ENCODE data around the gene NPC1. TPM values are rescaled to one million over a fixed set of nuclear protein-coding genes. Genes with fewer than 3 reads are reported as not detected.

The NPC1 gene
- total RNA-seq, 4 donors from 2014 or later, result 10.0 to 58.9 (median 41.1) TPM

- TF ChIP-seq POLR2A (IDR thresholded peaks at IDR 0.05), result no peak
- TF ChIP-seq, protein P1, sequence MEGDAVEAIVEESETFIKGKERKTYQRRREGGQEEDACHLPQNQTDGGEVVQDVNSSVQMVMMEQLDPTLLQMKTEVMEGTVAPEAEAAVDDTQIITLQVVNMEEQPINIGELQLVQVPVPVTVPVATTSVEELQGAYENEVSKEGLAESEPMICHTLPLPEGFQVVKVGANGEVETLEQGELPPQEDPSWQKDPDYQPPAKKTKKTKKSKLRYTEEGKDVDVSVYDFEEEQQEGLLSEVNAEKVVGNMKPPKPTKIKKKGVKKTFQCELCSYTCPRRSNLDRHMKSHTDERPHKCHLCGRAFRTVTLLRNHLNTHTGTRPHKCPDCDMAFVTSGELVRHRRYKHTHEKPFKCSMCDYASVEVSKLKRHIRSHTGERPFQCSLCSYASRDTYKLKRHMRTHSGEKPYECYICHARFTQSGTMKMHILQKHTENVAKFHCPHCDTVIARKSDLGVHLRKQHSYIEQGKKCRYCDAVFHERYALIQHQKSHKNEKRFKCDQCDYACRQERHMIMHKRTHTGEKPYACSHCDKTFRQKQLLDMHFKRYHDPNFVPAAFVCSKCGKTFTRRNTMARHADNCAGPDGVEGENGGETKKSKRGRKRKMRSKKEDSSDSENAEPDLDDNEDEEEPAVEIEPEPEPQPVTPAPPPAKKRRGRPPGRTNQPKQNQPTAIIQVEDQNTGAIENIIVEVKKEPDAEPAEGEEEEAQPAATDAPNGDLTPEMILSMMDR (IDR thresholded peaks at IDR 0.05), result no peak
- intact Hi-C loops (cut with DNase I; ENCODE audit: low total_unique reads), result no loop called here
- no peaks in the 10 kb centered on the region for H3K27me3 ChIP-seq
- no peak for DNase-seq
- no peaks in the 10 kb centered on the region for H3K4me1 ChIP-seq
- H3K9me3 ChIP-seq, result no peaks in the 10 kb centered on the region
- peak overlapping the region in 1 of 2 donors; percentile 3 for H3K27ac ChIP-seq
- H3K36me3 ChIP-seq, result no peaks in the 10 kb centered on the region
- no peak overlapping the region for H3K4me3 ChIP-seq
These were observed 53.5 kb downstream of the NPC1 start for GRCh38 chr18:23532848-23533247.

DNA sequence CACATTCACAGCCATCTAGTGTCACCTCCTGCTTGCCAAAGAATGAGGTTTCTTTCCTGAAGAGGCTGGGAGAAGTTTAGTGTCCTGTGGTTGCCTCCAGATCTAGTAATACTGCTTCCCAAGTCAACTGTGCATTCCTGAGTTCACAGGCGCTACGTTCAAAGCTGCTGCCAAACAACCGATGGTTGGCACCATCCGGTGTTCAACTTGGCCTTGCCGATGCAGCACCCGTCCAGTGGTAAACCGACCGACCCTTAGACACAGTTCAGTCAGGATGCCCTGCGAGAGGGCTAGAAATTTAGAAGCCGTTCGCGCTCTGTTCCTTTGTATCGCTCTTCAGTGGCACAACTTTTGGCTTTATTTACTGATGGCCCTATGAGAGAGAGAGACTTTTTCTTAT is 54.4 kb downstream of the NPC1 start:
- Histone ChIP-seq H3K9me3 (no peaks in the 10 kb centered on the region), H3K36me3 (no peaks in the 10 kb centered on the region), H3K27ac (no peak overlapping the region), H3K4me1 (no peaks in the 10 kb centered on the region), H3K27me3 (no peaks in the 10 kb centered on the region), H3K4me3 (no peak overlapping the region)
- TF ChIP-seq, protein P1 (IDR thresholded peaks at IDR 0.05), result no peak
- intact Hi-C loops (cut with DNase I; ENCODE audit: low total_unique reads), result no loop called here
- DNase-seq, result no peak

GRCh38 chr18:23530195-23530594 is 56.1 kb downstream of the NPC1 start:
- Histone ChIP-seq H3K4me1 (no peaks in the 10 kb centered on the region), H3K27me3 (no peaks in the 10 kb centered on the region), H3K4me3 (no peak overlapping the region), H3K9me3 (no peaks in the 10 kb centered on the region), H3K27ac (no peak overlapping the region), H3K36me3 (no peaks in the 10 kb centered on the region)
- DNase-seq, result no peak
- intact Hi-C loops (cut with DNase I; ENCODE audit: low total_unique reads), result no loop called here
- TF ChIP-seq, protein P1 (IDR thresholded peaks at IDR 0.05), result no peak
- no peak for TF ChIP-seq POLR2A (IDR thresholded peaks at IDR 0.05)

DNA sequence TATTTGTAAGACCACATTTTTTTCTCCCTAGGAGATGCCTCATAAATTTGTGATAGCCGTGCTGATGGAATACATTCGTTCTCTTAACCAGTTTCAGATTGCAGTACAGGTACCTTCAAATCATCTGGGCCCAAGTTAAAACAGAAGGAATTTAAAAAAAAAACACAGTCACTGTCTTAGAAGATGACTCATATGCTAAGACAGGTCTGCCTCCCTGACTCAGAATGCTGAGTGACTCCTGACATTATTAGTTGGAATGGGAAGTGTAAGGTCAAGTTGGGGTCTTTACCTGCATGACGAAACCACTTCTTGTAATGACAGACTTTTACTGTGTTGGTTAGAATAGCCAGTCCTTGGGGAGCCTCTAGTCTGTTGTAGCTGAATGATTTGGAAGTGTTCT is 56.7 kb downstream of the NPC1 start:
- Histone ChIP-seq H3K27ac (no peak overlapping the region), H3K36me3 (no peaks in the 10 kb centered on the region), H3K4me1 (no peaks in the 10 kb centered on the region), H3K9me3 (no peaks in the 10 kb centered on the region), H3K4me3 (no peak overlapping the region), H3K27me3 (no peaks in the 10 kb centered on the region)
- TF ChIP-seq, protein P1 (IDR thresholded peaks at IDR 0.05), result no peak
- TF ChIP-seq POLR2A (IDR thresholded peaks at IDR 0.05), result no peak
- no peak for DNase-seq
- intact Hi-C loops (cut with DNase I; ENCODE audit: low total_unique reads), result no loop called here

DNA sequence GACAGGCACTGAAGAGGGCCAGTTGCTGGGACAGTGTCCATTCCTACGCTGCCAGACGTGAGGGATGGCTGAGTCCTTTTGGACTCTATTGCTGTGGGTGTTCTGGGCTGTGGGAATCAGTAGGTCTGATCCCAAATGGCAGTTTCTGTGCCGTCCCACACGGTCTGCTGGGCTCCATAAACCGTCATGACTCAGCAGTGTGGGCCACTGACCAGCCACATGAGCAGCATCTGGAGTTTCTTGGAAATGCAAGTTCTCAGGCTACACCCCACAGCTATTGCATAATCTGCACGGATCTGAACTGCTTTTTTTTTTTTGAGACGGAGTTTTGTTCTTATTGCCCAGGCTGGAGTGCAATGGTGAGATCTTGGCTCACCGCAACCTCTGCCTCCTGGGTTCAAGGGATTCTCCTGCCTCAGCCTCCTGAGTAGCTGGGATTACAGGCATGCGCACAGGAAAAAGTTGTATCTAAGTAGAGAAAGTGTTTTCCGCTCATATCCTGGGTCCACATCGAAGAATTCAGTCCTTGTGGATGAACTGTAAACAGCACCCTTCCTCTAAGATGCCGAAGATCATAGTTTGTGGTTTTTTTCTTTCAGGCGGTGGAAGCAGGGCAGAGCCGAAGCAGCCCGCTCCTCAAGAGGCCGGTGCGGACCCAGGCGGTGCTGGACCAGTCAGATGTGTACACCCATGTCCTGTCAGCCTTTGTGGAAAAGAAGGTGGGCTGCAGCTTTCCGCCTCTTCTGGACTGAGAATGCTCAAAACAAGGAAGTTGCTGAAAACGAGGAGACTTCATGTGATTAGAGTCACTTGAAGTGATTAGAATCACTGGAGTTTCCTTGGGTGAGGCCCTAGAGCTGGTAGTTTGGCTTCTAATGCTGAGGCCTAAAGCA is 57.5 kb downstream of the NPC1 start:
- H3K9me3 ChIP-seq, result no peaks in the 10 kb centered on the region
- H3K27ac ChIP-seq, result peak overlapping the region; percentile 24 to 30
- no peak overlapping the region for H3K4me3 ChIP-seq
- peak; percentile 36 to 60 for DNase-seq
- no peaks in the 10 kb centered on the region for H3K4me1 ChIP-seq
- TF ChIP-seq, protein P1 (IDR thresholded peaks at IDR 0.05), result no peak
- TF ChIP-seq POLR2A (IDR thresholded peaks at IDR 0.05), result no peak
- no peaks in the 10 kb centered on the region for H3K27me3 ChIP-seq
- H3K36me3 ChIP-seq, result no peaks in the 10 kb centered on the region
- intact Hi-C loops (cut with DNase I; ENCODE audit: low total_unique reads), result no loop called here

All from uterus (tissue), 4 donors.